ENCODE measurements around the gene OBP2A. TPM values are rescaled to one million over a fixed set of nuclear protein-coding genes. Genes with fewer than 3 reads are reported as not detected.

The OBP2A gene
- total RNA-seq, 1 experiment from 2014 or later = not detected

DNA sequence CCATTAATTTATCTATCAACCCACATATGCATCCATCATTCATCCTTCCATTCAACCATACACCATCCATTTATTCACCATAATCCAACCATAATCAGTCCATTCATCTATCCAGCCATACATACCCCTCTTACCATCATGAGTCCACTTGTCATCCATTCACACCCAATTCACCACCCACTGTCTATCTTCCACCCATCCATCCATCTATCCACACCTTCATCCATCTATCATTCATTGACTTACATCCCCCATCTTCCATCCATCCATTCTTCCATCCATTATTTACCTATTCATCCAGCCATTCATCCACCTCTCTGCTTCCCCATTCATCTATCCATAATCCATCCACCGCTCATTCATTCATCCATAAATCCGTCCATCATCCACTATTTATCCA is 33.4 kb downstream of the OBP2A start:
- no peaks in the 10 kb centered on the region for H3K9me3 ChIP-seq (ENCODE audit: control insufficient read depth in 1 of 2, insufficient read depth in 1 of 2, low read depth in 1 of 2, low read length in 2 of 2)
- intact Hi-C loops (cut with micrococcal nuclease) = no loop called here
- no peak for DNase-seq (ENCODE audit: low read depth, low spot score)
- no peaks in the 10 kb centered on the region for H3K9me2 ChIP-seq (ENCODE audit: insufficient read depth)
- ChIA-PET RAD21 (ENCODE audit: low non-redundant PET in 1 of 2, low total read pairs in 2 of 2, uncharacterized antibody in 2 of 2, unreplicated experiment in 2 of 2) (no interaction called here), CTCF (no interaction called here), POLR2A (no interaction called here)
- ATAC-seq = no peak
- peaks cover 6% of the 10 kb centered on the region; the same call in 1 of the 2 replicates for H3K27me3 ChIP-seq (ENCODE audit: insufficient read depth, low read length)
- no peaks in the 10 kb centered on the region for H4K20me1 ChIP-seq (ENCODE audit: insufficient read depth)
- no peak overlapping the region for H2AFZ ChIP-seq (ENCODE audit: low read depth, low read length, poor library complexity, severe bottlenecking)
- BruUV-seq (replicated peaks) = no TSS peak
- no peak overlapping the region for H3K9ac ChIP-seq (ENCODE audit: low read length)
- H3K79me2 ChIP-seq (ENCODE audit: insufficient read depth, low read length) = no peaks in the 10 kb centered on the region
- H3K4me1 ChIP-seq (ENCODE audit: control insufficient read depth in 1 of 2, insufficient read depth in 2 of 2, low read length in 2 of 2) = no peaks in the 10 kb centered on the region
- TF ChIP-seq FOSL1 (IDR thresholded peaks at IDR 0.05; ENCODE audit: low read depth) = no peak
- TF ChIP-seq ELF1 (IDR thresholded peaks at IDR 0.05; ENCODE audit: borderline replicate concordance, low read depth) = no peak
- no peak for TF ChIP-seq SRF (IDR thresholded peaks at IDR 0.05; ENCODE audit: low read depth)
- TF ChIP-seq, protein P1, sequence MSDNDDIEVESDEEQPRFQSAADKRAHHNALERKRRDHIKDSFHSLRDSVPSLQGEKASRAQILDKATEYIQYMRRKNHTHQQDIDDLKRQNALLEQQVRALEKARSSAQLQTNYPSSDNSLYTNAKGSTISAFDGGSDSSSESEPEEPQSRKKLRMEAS (IDR thresholded peaks at IDR 0.05) = no peak
- TF ChIP-seq EZH2 (IDR thresholded peaks at IDR 0.05) = no peak
- TF ChIP-seq EZH2phosphoT487 (IDR thresholded peaks at IDR 0.05; ENCODE audit: borderline replicate concordance) = no peak
- TF ChIP-seq SIN3A (IDR thresholded peaks at IDR 0.05; ENCODE audit: low read depth) = no peak
- TF ChIP-seq EGR1 (IDR thresholded peaks at IDR 0.05; ENCODE audit: low read depth) = no peak
- no peak for TF ChIP-seq YY1 (IDR thresholded peaks at IDR 0.05; ENCODE audit: extremely low read depth, insufficient replicate concordance, low read depth, low read length)
- TF ChIP-seq CBX3 (IDR thresholded peaks at IDR 0.05; ENCODE audit: low read depth) = no peak
- no peak overlapping the region for H3K4me3 ChIP-seq (replicated peaks in 1 of 2; ENCODE audit: low read depth in 1 of 2, low read length in 2 of 2)
- H3K4me2 ChIP-seq (ENCODE audit: low read length) = no peak overlapping the region
- no peak overlapping the region for H3K27ac ChIP-seq (ENCODE audit: low read depth, low read length)
- no peaks in the 10 kb centered on the region for H3K36me3 ChIP-seq (ENCODE audit: control insufficient read depth in 1 of 2, insufficient read depth in 2 of 2, low read length in 2 of 2)

DNA sequence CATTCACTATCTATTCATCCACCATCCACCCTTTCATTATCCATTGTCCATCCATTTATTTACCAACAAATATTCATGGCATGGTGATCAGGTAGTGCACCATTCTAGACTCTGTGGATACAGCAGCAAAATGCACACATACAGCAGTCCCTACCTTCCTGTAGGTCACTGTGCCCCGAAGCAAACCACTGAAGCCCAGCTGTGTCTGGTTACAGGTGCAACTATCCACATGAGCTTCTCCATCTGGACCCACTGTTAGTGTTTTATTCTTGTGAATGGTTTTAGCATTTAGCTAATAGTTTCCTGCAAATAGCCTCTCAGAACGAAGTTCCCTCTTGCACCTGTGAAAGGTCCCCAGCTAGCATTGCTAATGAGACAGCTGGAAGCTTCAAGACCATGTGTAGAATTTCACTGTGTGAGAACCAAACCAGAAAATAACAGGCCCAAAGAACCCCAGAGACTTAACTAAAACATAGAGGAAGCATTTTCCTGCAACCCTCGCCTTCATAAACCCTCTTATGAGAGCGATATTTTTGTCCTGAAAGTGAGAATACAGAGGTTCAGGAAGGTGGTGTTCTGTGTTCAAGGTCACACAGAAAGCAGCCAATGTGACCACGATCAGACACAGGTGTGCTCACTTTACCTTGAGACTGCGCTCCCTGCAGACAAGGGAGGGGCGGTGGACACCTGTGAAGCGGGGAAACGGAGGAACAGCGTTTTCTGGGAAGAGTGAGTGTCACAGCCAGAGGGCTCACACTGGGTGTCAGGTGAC is 34.1 kb downstream of the OBP2A start:
- Histone ChIP-seq H3K27me3 (ENCODE audit: insufficient read depth, low read length) (peaks cover 6% of the 10 kb centered on the region; the same call in 1 of the 2 replicates), H3K4me1 (ENCODE audit: control insufficient read depth in 1 of 2, insufficient read depth in 2 of 2, low read length in 2 of 2) (no peaks in the 10 kb centered on the region), H3K9me2 (ENCODE audit: insufficient read depth) (no peaks in the 10 kb centered on the region), H2AFZ (ENCODE audit: low read depth, low read length, poor library complexity, severe bottlenecking) (no peak overlapping the region), H3K9me3 (ENCODE audit: control insufficient read depth in 1 of 2, insufficient read depth in 1 of 2, low read depth in 1 of 2, low read length in 2 of 2) (no peaks in the 10 kb centered on the region), H3K9ac (ENCODE audit: low read length) (no peak overlapping the region), H4K20me1 (ENCODE audit: insufficient read depth) (no peaks in the 10 kb centered on the region), H3K4me3 (replicated peaks in 1 of 2; ENCODE audit: low read depth in 1 of 2, low read length in 2 of 2) (no peak overlapping the region), H3K36me3 (ENCODE audit: control insufficient read depth in 1 of 2, insufficient read depth in 2 of 2, low read length in 2 of 2) (no peaks in the 10 kb centered on the region), H3K79me2 (ENCODE audit: insufficient read depth, low read length) (no peaks in the 10 kb centered on the region), H3K27ac (ENCODE audit: low read depth, low read length) (no peak overlapping the region), H3K4me2 (ENCODE audit: low read length) (no peak overlapping the region)
- POLR2A ChIA-PET = no interaction called here
- intact Hi-C loops (cut with micrococcal nuclease) = no loop called here
- DNase-seq (ENCODE audit: low read depth, low spot score) = no peak
- no TSS peak for BruUV-seq (replicated peaks)
- ATAC-seq = no peak
- RAD21 ChIA-PET (ENCODE audit: low non-redundant PET in 1 of 2, low total read pairs in 2 of 2, uncharacterized antibody in 2 of 2, unreplicated experiment in 2 of 2) = no interaction called here
- CTCF ChIA-PET = no interaction called here
- TF ChIP-seq SP1 (IDR thresholded peaks at IDR 0.05; ENCODE audit: low read depth) (no peak), EZH2phosphoT487 (IDR thresholded peaks at IDR 0.05; ENCODE audit: borderline replicate concordance) (no peak), SIN3A (IDR thresholded peaks at IDR 0.05; ENCODE audit: low read depth) (no peak), SRF (IDR thresholded peaks at IDR 0.05; ENCODE audit: low read depth) (no peak), POLR2AphosphoS5 (IDR thresholded peaks at IDR 0.05; ENCODE audit: low read depth, low read length) (no peak), YY1 (IDR thresholded peaks at IDR 0.05; ENCODE audit: extremely low read depth, insufficient replicate concordance, low read depth, low read length) (no peak), TCF7L2 (IDR thresholded peaks at IDR 0.05; ENCODE audit: borderline replicate concordance, extremely low read depth, insufficient read depth, insufficient read length) (no peak), JUND (IDR thresholded peaks at IDR 0.05) (no peak), FOSL1 (IDR thresholded peaks at IDR 0.05; ENCODE audit: low read depth) (no peak), RAD21 (IDR thresholded peaks at IDR 0.05; ENCODE audit: low read depth) (no peak), CEBPB (IDR thresholded peaks at IDR 0.05; ENCODE audit: low read depth) (no peak), CBX3 (IDR thresholded peaks at IDR 0.05; ENCODE audit: low read depth) (no peak), EGR1 (IDR thresholded peaks at IDR 0.05; ENCODE audit: low read depth) (no peak)
- TF ChIP-seq, protein P2, sequence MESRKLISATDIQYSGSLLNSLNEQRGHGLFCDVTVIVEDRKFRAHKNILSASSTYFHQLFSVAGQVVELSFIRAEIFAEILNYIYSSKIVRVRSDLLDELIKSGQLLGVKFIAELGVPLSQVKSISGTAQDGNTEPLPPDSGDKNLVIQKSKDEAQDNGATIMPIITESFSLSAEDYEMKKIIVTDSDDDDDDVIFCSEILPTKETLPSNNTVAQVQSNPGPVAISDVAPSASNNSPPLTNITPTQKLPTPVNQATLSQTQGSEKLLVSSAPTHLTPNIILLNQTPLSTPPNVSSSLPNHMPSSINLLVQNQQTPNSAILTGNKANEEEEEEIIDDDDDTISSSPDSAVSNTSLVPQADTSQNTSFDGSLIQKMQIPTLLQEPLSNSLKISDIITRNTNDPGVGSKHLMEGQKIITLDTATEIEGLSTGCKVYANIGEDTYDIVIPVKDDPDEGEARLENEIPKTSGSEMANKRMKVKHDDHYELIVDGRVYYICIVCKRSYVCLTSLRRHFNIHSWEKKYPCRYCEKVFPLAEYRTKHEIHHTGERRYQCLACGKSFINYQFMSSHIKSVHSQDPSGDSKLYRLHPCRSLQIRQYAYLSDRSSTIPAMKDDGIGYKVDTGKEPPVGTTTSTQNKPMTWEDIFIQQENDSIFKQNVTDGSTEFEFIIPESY (IDR thresholded peaks at IDR 0.05; ENCODE audit: extremely low read depth, insufficient replicate concordance, low read length) = no peak
- TF ChIP-seq, protein P3, sequence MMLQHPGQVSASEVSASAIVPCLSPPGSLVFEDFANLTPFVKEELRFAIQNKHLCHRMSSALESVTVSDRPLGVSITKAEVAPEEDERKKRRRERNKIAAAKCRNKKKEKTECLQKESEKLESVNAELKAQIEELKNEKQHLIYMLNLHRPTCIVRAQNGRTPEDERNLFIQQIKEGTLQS (IDR thresholded peaks at IDR 0.05) = no peak
